WTC11 (cell line): Measurements from ENCODE around the gene FFAR4.

ENCODE experiments used
- CTCF ChIP-seq: fragments of 200-600 bp; IDR thresholded peaks from 2 replicates; pipeline ENCODE4 v1.8.0; 2022; ENCODE audit warnings: antibody characterized with exemption
- GRHL2 ChIP-seq: fragments of 250-450 bp; sonication (Bioruptor Pico); IDR thresholded peaks from 2 replicates; pipeline ENCODE4 v1.8.0; 2022; ENCODE audit warnings: mild to moderate bottlenecking, moderate library complexity; ENCODE audit not compliant: insufficient replicate concordance, severe bottlenecking
- ZNF317 ChIP-seq: sonication (generic); formaldehyde crosslinking; IDR thresholded peaks from 2 replicates; pipeline ENCODE4 v1.8.1; 2023; ENCODE audit warnings: low read depth, mild to moderate bottlenecking, moderate library complexity, missing genetic modification reagents, borderline replicate concordance

GRCh38 chr10:93601146-93601773 lies 34.8 kb downstream of the FFAR4 start, which contains the start of gene RBP4:
- TF ChIP-seq CTCF (no peak), GRHL2 (CRISPR knock-in tag) (no peak), ZNF317 (CRISPR knock-in tag) (no peak)
